HG03103 (cell line): ENCODE results near the gene TSTD1.

ENCODE experiments used
- ATAC-seq: cut with Tn5 transposase; IDR thresholded peaks from one replicate; pipeline ENCODE4 v1.9.1; 2021; ENCODE audit warnings: low read depth; ENCODE audit not compliant: unreplicated experiment

The TSTD1 gene, protein sequence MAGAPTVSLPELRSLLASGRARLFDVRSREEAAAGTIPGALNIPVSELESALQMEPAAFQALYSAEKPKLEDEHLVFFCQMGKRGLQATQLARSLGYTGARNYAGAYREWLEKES

DNA sequence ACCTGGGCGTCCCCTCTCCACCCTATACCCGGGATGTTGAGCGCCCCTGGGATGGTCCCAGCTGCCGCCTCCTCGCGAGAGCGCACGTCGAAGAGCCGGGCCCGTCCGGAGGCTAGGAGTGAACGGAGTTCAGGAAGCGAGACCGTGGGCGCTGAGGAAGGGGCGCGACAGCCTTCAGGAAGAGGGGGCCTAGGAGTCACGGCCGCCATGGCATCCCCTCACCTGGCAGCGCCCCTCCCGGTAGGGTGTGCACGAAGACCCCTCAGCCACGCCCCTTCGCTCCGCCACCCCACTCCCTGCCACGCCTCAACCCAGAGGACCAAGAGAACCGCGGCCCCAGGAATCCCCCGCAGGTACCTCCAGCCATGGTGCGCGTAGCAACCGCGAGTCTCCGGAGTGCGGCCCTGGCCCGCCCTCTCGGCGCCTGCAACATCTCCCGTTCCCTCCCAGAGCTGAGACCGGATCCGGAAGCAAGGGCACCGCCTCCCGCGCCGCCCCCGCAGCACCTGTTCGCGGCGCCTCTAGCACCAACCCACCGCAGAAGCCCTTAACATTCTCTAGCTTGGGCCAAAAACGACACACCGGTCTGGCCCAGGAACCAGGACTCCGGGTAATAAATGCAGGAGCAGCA lies at the start of gene TSTD1:
TSTD1 (minus strand) TSS at position 442 of the 631 bp plus-strand sequence; CDS start at position 367, 75 bp downstream.
- ATAC-seq, result peak; percentile 85

DNA sequence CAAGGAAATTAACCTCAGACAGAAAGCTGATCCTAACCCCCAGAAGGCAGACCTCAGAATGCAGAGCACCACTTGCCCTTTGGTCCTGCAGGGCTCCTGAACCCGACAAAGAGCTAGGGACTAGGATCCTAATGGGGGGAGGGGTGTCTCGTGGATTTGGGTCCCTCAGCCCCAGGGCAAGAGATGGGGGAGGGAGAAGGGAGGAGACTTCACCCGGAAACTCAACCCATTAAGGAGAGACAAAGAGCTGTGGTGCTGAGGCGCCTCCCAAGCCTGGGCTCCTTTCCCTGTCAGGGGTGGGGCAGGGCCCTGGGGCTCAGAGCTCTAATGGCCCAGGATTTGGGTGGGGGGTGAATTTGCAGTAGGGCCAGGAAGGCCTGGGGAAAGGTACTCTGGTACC lies 47.7 kb upstream of the TSTD1 start:
- no peak for ATAC-seq

DNA sequence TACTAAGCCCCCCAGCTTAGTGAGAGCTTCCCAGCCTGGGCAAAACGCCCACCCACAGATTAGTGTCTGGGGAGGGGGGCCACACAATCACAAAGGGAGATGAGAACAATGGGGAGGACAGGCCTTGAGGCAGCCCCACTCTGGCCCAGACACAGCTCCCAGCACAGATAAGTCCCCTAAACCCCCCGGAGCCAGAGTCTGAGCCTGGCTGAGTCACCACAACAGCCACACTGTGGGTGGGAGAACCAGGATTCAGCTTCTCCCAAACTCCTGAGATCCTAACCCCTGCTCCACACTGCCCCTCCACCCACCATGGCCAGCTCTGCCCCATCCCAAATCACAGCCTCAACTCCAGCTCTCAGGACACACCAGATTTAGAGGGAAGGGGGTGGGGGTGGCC lies 46.4 kb upstream of the TSTD1 start:
- no peak for ATAC-seq

DNA sequence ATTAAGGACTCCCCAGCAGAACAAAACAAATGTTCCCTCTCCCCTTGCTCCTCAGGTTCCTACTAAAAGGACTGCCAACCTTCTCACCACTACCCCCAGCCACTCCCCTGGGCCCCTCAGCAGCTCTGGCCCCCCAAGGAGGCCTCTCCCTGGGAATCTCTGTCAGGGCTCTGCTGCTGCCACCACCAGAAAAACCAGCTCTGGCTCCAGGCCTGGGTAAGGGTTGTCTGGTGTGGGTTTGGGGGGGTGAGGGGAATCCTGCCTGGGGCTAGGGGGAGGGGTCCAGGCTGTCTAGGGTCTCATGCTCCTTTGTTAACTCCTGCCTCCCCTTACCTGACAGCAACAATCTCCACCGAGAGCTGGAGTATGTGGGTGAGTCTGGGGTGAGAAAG lies 45.8 kb upstream of the TSTD1 start:
- no peak for ATAC-seq

DNA sequence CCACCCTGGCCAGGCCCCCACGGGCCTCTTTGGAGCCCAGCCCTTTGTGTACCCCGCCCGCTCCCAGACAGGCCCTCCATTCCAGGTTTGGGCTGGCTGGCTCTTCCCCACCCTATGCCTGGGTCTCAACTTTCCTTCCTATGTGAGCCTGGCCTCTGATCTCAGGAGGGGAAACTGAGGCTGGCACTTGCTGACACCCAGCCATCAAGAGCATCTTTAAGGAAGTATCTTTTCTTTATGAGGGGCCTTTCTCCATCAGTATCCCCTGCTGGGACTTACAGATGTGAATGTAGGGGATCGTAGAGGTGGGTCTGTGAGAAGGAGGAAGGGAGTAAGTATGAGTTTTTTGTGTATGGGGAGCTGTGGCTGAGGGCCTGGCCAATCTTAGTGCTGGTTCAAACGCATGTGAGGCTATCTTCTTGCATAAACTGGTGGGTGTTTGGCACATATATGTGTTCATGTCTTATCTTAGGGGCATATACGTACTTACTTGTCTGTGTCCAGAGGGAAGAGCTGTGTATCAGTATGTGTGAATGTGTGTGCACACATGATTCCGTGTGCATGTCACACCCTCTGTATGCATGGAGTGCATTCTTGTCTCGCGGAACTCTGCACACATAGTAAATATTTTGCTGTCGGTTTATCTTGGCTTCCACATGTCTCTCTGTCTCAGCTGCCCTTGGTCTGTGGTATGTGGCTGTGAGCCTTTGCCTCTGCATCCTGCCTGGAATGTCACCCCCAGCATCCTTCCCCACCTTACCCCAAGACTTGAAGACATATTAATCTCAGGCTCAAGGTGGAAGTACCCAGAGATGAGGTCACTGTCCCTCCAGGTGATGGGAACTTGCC lies 45.2 kb upstream of the TSTD1 start:
- no peak for ATAC-seq

DNA sequence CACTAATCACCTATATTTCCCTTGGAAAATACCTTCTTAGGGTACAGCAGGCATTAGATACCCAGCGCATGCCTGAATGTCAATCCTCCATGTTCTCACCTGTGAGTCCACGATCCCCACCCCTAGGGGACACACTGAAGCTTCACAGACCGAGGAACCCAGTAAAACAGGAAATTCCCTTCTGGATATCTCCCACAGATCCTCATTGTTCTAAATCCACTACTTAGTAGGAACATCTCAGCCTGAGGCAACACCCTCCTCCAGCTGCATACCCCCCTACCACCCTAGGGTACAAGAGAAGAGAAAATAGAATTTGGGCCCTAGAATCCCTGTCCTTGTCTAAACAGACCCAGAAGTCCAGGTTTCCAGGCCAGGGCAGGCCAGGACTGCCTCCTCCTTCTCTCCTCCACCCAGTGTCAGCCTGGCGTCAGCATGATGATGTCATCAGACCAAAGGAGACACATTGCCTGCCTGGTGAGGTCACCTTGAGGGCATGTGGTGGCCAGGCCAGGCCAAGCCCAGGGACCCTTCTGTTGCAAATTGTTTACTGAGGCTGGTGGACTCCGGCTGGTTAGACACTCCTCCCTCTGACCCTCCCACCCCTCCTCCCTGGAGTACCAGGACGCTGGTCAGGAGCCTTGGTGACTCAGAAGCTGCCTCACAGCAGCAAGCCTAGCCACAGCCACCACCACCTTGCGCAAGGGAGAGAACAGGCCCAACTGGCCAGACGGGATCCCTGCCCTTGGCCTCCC lies 44.4 kb upstream of the TSTD1 start:
- ATAC-seq, result no peak

DNA sequence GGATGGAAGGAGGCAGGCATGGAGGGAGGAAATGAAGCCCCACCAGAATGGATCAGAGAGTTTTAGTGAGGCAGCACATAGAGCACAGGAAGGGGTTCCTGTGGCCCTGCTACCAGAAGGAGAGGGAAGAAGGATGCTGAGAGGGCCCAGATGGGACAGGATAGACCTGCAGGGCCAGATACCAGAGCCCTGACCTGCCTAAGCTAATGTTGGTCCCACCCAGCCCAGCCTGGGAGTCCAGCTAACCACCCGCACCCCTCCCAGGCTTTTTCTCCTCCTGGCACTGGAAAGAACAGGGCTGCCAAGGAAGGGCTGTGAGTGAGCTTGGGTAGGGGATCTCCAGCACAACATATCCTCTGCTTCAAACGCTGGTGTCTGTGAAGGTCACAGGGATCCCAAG lies 43.7 kb upstream of the TSTD1 start:
- no peak for ATAC-seq

DNA sequence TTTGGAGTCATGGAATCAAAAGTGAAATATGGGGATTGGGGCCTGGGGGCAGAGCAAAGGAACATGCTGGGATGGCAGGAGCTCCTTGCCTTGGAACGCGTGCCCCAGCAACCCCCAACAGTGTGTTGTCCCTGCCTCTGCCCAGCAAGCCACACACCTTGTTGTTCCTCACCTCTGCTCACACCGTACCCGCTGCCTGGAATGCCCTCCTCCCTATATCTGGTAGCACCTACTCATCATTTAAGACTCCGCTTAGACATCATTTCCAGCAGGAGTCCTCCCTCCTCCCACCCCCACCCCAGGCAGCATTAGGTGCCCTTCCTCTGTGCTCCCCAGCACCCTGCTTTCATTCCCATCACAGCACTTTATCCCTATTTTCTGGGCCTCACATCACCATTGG lies 42.8 kb upstream of the TSTD1 start:
- ATAC-seq, result no peak

DNA sequence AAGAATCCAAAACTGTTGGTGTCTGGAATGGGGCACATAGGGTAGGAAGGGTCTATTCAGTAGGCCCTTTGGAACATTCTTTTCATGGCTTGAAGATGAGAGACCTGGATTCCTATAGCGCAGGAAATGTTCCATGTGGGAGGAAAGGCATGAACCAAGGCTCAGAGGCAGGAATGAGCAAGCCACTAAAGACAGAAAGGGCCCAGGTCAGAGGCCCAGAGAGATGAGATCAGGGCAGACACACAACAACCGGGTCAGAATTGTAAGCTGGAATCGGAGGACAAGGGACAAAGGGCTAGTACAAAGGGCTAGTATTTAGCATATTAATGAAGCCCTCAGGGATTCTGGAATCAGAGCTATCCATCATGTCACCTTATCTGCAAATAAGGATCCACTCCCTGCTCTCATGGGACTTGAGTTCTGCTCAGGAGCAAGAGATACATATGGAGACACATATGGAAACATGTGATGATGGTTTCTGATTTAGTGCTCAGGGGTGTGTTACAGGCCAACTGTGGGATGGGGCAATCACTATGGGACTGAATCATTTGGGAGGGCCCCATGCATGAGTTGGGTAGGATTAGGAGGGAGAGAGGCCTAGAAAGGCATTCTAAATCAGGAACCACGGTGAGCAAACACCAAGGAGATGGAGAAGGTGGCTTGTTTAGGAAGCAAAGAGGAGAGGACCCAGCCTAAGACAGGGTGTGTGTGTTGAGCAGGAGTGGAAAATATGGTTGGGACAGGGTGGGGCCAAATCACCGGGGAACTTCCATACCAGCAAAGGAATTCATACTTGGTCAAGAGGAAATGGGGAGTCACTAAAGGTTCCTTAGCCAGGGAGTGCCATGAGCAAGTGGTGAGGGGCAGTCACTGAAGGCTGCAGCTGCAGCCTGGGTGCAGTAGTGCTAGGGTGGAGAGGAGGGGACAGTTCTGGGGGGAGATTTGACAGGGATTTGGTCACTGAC lies 42.0 kb upstream of the TSTD1 start:
- ATAC-seq, result no peak

DNA sequence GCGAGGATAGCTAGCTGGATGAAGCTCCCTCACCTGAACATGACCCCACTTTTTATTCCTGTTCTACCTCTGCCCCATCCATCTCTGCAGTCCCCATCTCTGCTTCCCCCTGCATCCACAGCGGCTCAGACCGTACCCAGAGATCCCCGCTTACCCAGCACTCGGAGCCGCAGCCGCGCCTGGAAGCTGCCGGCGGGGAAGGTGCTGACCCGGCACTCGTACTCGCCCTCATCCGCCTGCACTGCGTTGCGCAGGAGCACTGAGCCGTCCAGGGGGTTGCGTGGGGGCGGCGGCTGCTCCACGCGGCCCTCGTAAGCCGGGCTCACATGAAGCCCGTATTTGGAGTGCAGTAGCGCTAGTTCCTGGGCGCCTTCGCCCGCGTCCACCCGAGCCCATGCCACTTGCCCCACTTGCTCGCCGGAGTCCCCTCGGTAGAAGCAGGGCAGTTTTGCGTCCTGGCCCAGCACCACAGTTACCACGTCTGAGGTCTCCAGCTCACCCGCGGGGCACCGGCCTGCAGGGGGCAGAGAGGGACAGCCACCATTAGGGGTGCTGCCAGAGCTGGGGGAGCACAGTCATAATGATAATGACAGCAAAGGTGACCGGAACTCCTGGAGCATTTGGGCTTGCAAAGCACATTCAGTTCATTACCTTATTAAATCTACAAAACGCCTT lies 40.8 kb upstream of the TSTD1 start:
- no peak for ATAC-seq

DNA sequence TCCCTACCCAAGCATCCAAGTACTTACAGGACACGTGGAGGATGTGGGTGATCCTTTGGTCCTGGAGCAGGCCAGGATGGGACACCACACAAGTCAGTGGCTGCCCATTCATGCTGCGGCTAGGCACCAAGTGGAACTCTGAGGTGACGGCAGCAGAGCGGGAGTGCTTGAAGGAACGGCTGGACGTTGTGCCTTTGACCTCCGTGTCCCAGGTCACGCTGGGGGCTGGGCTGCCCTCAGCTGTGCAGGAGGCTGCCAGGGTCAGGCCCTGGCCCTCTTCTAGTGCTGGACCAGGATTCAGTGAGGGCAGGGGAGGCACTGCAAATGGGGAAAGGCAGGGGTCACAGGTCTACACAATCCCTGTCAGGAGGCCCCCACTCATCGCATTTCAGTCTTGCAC lies 38.7 kb upstream of the TSTD1 start:
- no peak for ATAC-seq

DNA sequence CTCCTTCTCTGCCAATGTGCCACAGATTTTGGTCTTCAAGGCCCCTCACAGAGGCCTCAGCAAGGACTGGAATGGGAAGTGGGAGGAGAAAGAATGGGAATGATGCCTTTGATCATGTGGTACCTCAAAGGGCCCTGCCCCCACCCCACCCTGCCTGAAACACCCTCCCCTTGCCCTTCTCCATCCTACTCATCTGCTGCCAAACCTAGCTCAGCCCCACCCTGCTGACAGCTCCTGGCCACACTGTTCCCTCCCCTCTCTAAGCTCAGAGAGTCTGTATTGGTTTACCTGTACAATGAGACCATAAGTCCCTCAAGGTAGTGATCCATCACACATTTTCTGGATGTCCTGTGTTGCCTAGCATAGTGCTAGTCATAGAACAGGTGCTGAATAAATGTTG lies 37.6 kb upstream of the TSTD1 start:
- ATAC-seq, result no peak

DNA sequence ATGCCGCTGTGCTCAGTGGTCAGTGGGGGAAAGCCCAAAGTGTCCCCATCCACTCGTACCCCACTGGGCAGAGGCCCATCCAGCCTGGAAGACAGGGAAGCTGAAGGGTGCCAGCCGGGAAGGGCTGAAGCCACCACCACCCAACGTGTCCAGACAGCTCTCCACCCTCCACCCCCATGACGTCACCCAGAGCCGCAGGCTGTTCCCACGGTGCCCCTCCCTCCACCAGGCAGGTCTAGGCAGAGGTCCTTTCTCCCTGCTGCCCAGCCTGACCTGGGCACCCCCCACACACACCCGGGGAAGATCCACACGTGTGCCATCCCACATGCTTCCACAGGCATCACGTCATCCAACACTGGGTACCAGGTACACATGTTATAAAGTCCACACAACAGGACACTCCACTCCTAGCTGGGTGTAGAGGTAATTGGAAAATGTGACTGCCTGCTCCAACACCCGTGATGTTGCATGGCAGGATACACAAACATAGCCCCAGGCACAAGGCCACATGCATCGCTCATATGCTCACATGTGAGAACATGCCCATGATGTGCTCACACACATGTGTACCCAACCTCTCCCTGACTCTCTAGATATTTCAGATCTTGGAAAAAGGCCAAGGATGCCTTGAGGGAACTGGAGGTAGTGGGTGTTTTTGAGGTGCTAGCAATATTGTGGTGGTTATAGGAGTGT lies 36.1 kb upstream of the TSTD1 start:
- no peak for ATAC-seq

DNA sequence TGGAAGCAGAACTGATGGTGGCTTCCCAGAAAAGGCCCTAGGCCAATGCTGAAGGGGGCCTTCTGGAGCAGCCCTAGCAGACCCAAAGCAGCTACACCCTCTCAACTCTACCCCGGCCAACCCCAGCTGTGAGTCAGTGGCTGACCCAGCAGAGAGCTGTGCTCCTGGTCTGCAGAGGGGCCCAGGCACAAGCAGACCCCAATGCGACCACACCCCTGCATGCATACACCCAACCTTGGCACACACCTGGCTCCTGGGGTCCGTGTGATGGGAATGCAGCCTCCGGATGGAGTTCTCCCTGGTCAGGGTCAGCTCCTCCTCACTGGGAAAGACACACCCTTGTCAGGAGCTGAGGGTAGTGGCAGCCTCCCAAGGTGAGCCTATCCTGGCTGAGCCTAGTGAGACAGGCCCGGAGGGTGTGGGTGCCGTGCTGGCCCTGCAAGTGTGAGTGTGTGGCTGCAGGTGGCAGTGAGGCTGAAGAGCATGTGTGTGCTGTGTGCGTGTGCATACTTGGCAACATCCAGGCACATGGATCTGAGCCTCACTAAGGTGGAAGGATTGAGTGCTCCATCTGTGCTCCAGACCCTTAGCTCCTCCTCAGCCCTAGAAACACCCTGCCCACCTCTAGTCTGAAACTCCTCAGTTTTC lies 34.8 kb upstream of the TSTD1 start:
- ATAC-seq, result no peak

DNA sequence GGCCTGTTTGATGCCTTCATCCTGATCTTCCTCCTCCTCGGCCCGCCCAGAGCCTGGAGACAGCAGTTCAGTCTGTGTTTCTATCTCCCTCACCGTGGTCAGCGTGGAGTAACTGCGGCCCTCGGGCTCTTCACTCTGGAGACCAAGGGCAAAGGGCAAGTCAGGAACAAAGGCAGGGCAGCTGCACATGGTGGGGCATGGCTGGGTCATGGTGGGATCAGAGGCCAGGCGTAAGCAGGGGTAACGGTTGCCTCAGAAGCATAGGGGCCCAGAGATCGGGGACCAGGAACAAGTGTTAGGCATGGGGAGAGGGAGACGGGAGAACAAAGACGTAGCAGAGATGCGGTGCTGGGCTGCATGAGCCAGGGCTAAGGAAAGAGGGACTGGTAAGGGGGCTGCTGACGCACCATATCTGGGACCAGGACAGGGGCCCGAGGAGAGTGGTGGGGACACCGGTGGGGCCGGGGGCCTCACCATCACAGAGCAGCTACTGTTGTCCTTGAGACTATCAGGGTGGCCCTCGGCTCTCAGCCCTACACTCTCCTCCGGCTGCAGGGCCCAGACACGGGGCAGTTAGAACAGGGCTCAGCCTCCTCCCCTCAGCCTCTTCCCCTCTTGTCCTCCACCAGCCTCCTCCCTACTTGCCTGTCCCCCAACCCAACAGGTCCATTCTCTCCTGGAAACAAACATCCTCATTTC lies 34.1 kb upstream of the TSTD1 start:
- ATAC-seq, result no peak

DNA sequence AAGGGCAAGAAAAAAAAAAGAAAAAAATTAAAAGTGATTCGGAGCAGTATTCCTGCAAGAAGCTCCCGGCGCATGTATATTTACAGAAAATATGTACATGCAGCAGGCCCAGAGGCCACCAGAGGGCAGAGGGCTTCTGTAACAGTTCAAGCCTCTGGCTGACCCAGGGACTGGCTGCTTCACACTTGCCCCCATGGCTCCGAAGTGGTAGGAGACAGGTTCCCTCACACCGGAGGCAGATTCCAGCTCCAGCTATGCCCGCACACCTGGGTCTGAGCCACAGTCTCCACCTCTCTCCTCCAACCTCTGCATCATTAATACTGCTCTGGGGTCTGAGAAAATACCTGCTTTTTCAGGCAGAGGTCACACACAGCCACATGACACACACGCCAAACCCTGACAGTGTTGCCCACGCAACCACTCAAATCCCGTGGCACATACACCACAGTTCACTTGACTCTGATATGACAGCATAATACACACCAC lies 33.2 kb upstream of the TSTD1 start:
- ATAC-seq, result no peak

DNA sequence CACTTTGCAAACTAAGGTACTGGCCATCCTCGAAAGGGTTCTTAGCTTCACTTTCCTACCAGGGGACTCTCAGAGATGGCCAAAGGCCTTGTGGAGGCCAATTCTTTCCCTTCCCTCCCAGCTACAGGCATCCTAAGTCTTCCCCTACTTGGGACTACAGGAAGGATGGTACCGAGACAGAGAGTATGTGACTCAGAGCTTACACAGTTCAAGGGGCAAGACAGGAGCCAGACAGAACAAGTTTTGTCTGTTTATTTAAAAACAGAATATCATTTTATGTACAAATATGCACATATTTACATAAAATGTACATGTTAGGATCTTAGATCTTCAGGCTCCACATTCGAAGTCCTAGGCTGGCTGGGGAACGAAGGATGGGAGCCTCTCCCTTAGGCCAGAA lies 32.0 kb upstream of the TSTD1 start:
- ATAC-seq, result no peak
